Activated CD4-positive, alpha-beta memory T cell treated with anti-CD3 and anti-CD28 coated beads for 36 hours (primary cell): ENCODE measurements around the gene PILRB. TPM values are rescaled to one million over a fixed set of nuclear protein-coding genes. Genes with fewer than 3 reads are reported as not detected.
"Not testable (repeated sequence)": the region's sequence is repeated elsewhere in the genome, so short reads cannot be mapped to it uniquely, and the experiment has no call there.

ENCODE experiments used
- CTCF ChIA-PET: fragments of 350-600 bp; sonication (Branson Sonifier 250); formaldehyde crosslinking; loops from one replicate; lab custom pipeline; 2021; ENCODE audit warnings: antibody characterized with exemption, inconsistent platforms; lab: Charles Lee
- POLR2A ChIA-PET: fragments of 350-600 bp; sonication (Branson Sonifier 250); formaldehyde crosslinking; loops from one replicate; lab custom pipeline; 2021; ENCODE audit warnings: antibody characterized with exemption; lab: Charles Lee
- DNase-seq: peaks from one replicate; pipeline ENCODE4 v3.0.0-alpha.2; 2020
- H3K27ac Mint-ChIP-seq: one replicate; pipeline ENCODE4 v1.8.0; 2021; ENCODE audit warnings: mixed read lengths
- H3K27me3 Mint-ChIP-seq: one replicate; pipeline ENCODE4 v1.8.0; 2021; ENCODE audit warnings: mixed read lengths
- H3K36me3 Mint-ChIP-seq: one replicate; pipeline ENCODE4 v1.8.0; 2021; ENCODE audit warnings: mixed read lengths
- H3K4me1 Mint-ChIP-seq: one replicate; pipeline ENCODE4 v1.8.0; 2021; ENCODE audit warnings: low read depth, mixed read lengths
- H3K4me3 Mint-ChIP-seq: one replicate; pipeline ENCODE4 v1.8.0; 2021; ENCODE audit warnings: mild to moderate bottlenecking, mixed read lengths
- H3K9me3 Mint-ChIP-seq: one replicate; pipeline ENCODE4 v1.8.0; 2021; ENCODE audit warnings: mixed read lengths
- intact Hi-C: fragments of 100-400 bp; cut with micrococcal nuclease; formaldehyde crosslinking; loops from one replicate; pipeline ENCODE4 v1.15.1; 2023
- total RNA-seq, 2 experiments: library from RNA; stranded (reverse); gene quantifications; one replicate each; pipeline ENCODE4 v1.2.3, GENCODE V29; 2021

Gene PILRB
- total RNA-seq, 2 experiments from 2014 or later, result 27.4 to 30.2 TPM

- POLR2A ChIA-PET, H3K4me3 Mint-ChIP-seq, H3K9me3 Mint-ChIP-seq, H3K36me3 Mint-ChIP-seq, H3K4me1 Mint-ChIP-seq, H3K27me3 Mint-ChIP-seq, intact Hi-C loops, DNase-seq, H3K27ac Mint-ChIP-seq: not testable (repeated sequence)
- CTCF ChIA-PET, result interaction anchor here (1.6 kb wide), 1 partner anchor 25 kb away, joined by 6 read pairs; no protein-coding TSS in a partner anchor
Observed at GRCh38 chr7:100382234-100382853, 24.4 kb downstream of the PILRB start.

- CTCF ChIA-PET, result interaction anchor here (0.7 to 1.3 kb wide), 3 partner anchors 13 to 26 kb away, joined by 3 to 4 read pairs (median 3); no protein-coding TSS in a partner anchor
Observed at GRCh38 chr7:100384628-100385294, 26.8 kb downstream of the PILRB start.

DNA sequence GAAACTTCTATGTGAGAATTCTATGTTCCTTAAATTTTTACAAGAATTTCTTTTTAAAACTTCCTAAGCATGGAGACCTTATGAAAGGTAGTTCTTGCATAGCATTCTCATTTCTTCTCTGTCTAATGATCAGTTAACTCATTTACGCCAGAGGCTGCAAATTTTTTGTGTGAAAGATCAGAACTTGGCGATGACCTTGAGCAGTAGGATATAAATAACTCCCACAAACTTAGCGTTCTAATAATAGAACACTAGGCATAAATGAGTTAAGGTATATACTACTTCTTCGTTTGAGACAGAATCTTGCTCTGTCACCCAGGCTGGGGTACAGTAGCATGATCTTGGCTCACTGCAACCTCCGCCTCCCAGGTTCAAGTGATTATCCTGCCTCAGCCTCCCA lies 29.0 kb downstream of the PILRB start:
- H3K36me3 Mint-ChIP-seq, result no peaks in the 10 kb centered on the region
- no peak overlapping the region for H3K27ac Mint-ChIP-seq
- H3K4me3 Mint-ChIP-seq, result no peak overlapping the region
- H3K9me3 Mint-ChIP-seq, result no peaks in the 10 kb centered on the region
- H3K27me3 Mint-ChIP-seq, result peaks cover 13% of the 10 kb centered on the region
- ChIA-PET CTCF (interaction anchor here (1.3 kb wide), 1 partner anchor 21 kb away, joined by 4 read pairs; no protein-coding TSS in a partner anchor), POLR2A (no interaction called here)
- intact Hi-C loops, result no loop called here
- DNase-seq, result no peak
- H3K4me1 Mint-ChIP-seq, result peaks cover 2% of the 10 kb centered on the region

More at GRCh38 chr7:100384628-100385294, 26.8 kb downstream of the PILRB start:
- intact Hi-C loops, result no loop called here
- no peak overlapping the region for H3K27ac Mint-ChIP-seq
- H3K4me3 Mint-ChIP-seq, result no peak overlapping the region
- no peak for DNase-seq
- no peaks in the 10 kb centered on the region for H3K36me3 Mint-ChIP-seq
- POLR2A ChIA-PET, result interaction anchor here (0.7 kb wide), 1 partner anchor 163 kb away, joined by 3 read pairs; no protein-coding TSS in a partner anchor
- peaks cover 7% of the 10 kb centered on the region for H3K27me3 Mint-ChIP-seq
- H3K9me3 Mint-ChIP-seq, result no peaks in the 10 kb centered on the region
- peaks cover 2% of the 10 kb centered on the region for H3K4me1 Mint-ChIP-seq

- Mint-ChIP-seq H3K27ac (no peak overlapping the region), H3K36me3 (no peaks in the 10 kb centered on the region), H3K9me3 (no peaks in the 10 kb centered on the region), H3K27me3 (peaks cover 13% of the 10 kb centered on the region), H3K4me1 (peaks cover 2% of the 10 kb centered on the region), H3K4me3 (no peak overlapping the region)
- CTCF ChIA-PET, result interaction anchor here (1.3 kb wide), 1 partner anchor 20 kb away, joined by 4 read pairs; no protein-coding TSS in a partner anchor
- POLR2A ChIA-PET, result no interaction called here
- DNase-seq, result no peak
- intact Hi-C loops, result no loop called here
Observed at GRCh38 chr7:100387695-100388094, 29.8 kb downstream of the PILRB start.

GRCh38 chr7:100389437-100390088 lies 31.6 kb downstream of the PILRB start:
- CTCF ChIA-PET, result interaction anchor here (0.7 to 1.4 kb wide), 2 partner anchors 16 to 18 kb away, joined by 3 to 5 read pairs; no protein-coding TSS in a partner anchor
- Mint-ChIP-seq H3K27me3 (peaks cover 17% of the 10 kb centered on the region), H3K4me3 (no peak overlapping the region), H3K27ac (no peak overlapping the region), H3K9me3 (no peaks in the 10 kb centered on the region), H3K4me1 (peaks cover 2% of the 10 kb centered on the region), H3K36me3 (no peaks in the 10 kb centered on the region)
- intact Hi-C loops, result no loop called here
- POLR2A ChIA-PET, result no interaction called here
- DNase-seq, result no peak

GRCh38 chr7:100390286-100391009 lies 32.5 kb downstream of the PILRB start:
- Mint-ChIP-seq H3K4me3 (no peak overlapping the region), H3K27ac (no peak overlapping the region), H3K27me3 (peaks cover 18% of the 10 kb centered on the region), H3K9me3 (no peaks in the 10 kb centered on the region), H3K4me1 (peaks cover 1% of the 10 kb centered on the region), H3K36me3 (no peaks in the 10 kb centered on the region)
- no peak for DNase-seq
- intact Hi-C loops, result no loop called here
- ChIA-PET POLR2A (no interaction called here), CTCF (interaction anchor here (1.0 to 1.4 kb wide), 1 partner anchor 17 kb away, joined by 3 to 5 read pairs; no protein-coding TSS in a partner anchor)

DNA sequence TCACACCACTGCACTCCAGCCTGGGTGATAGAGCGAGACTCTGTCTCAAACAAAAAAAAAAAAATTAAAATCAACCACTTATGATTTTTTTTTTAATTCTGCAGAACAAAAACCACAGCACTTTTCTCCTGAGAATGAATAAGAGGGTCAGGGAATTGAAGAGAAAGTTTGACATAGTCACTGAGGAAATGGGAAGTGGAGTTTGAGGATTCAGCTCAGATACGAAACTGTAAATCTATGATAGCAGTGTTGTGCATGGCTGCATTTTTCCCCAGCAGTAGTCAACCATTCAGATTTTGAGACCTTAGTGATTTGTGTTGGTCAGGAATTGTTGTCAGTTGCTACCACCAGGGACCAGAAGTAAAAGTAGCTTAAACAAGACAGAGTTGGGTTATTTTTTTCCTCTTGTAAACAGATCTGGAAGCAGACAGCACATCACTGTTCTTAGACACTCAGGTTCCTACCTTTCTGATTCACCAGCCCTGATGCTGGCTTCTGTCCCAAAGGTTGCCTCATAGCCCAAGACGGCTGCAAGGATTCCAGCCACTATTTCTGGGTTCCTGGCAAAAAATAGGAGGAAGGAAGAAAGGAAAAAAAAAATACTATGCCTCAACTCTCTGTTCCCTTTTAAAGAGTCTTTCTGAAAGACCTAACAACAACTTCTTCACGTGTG lies 35.5 kb downstream of the PILRB start:
- ChIA-PET POLR2A (interaction anchor here (0.6 kb wide), 1 partner anchor 12 kb away, joined by 4 read pairs; no protein-coding TSS in a partner anchor), CTCF (interaction anchor here (0.9 to 1.2 kb wide), 4 partner anchors 14 to 260 kb away, joined by 3 to 8 read pairs (median 4); no protein-coding TSS in a partner anchor)
- peaks cover 21% of the 10 kb centered on the region for H3K27me3 Mint-ChIP-seq
- intact Hi-C loops, result no loop called here
- no peak for DNase-seq
- H3K9me3 Mint-ChIP-seq, result no peaks in the 10 kb centered on the region
- no peaks in the 10 kb centered on the region for H3K36me3 Mint-ChIP-seq
- no peak overlapping the region for H3K27ac Mint-ChIP-seq
- H3K4me3 Mint-ChIP-seq, result no peak overlapping the region
- H3K4me1 Mint-ChIP-seq, result peaks cover 23% of the 10 kb centered on the region

DNA sequence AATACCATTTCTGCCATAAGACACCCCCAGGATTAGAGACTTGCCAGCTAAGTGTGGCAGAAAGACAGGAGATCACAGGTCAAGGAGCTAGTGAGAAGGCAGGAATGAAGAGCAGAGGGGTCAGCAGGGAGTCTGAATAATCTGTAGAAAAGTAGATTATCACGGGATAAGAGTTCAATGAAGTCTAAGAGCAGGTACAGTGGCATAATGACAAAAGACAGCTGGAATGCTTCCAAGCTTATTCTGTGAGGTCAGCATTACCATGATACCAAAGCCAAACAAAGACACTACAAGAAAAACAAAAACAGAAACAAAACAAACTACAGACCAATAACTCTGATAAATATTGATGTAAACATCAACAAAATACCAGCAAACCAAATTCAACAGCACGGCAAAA lies 36.2 kb downstream of the PILRB start:
- POLR2A ChIA-PET, result no interaction called here
- intact Hi-C loops, result no loop called here
- Mint-ChIP-seq H3K4me1 (peaks cover 26% of the 10 kb centered on the region), H3K27ac (no peak overlapping the region), H3K4me3 (no peak overlapping the region), H3K9me3 (no peaks in the 10 kb centered on the region), H3K27me3 (peaks cover 25% of the 10 kb centered on the region), H3K36me3 (no peaks in the 10 kb centered on the region)
- CTCF ChIA-PET, result interaction anchor here (1.0 to 1.2 kb wide), 3 partner anchors 13 to 261 kb away, joined by 3 to 8 read pairs (median 4); no protein-coding TSS in a partner anchor
- DNase-seq, result no peak

DNA sequence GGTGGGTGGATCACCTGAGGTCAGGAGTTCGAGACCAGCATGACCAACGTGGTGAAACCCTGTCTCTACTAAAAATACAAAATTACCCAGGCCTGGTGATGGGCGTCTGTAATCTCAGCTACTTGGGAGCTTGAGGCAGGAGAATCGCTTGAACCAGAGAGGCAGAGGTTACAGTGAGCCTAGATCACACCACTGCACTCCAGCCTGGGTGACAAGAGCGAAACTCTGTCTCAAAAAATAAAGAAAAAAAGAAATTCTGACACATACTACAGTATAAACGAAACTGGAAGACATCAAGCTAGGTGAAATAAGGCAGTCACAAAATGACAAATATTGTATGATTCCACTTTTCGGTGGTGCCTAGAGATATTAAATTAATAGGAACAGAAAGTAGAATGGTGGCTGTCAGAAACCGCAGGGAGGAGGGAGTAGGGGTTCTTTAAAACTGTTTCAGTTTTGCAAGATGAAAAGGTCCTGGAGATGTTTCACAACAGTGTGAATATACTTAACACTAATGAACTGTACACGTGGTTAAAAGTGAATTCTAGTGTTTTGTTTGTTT lies 38.6 kb downstream of the PILRB start:
- Mint-ChIP-seq H3K4me3 (no peak overlapping the region), H3K4me1 (peaks cover 26% of the 10 kb centered on the region), H3K27me3 (peaks cover 24% of the 10 kb centered on the region), H3K36me3 (no peaks in the 10 kb centered on the region), H3K9me3 (no peaks in the 10 kb centered on the region), H3K27ac (no peak overlapping the region)
- POLR2A ChIA-PET, result interaction anchor here (0.6 to 2.2 kb wide), 4 partner anchors 31 to 149 kb away, joined by 3 to 12 read pairs (median 4); partner anchors contain the start of genes PPP1R35 and ZCWPW1
- peak; percentile 78 for DNase-seq
- intact Hi-C loops, result loop anchor here (1.0 to 2.0 kb wide), 4 partner anchors 31 to 176 kb away; no protein-coding TSS in a partner anchor
- CTCF ChIA-PET, result interaction anchor here (0.7 to 1.9 kb wide), 5 partner anchors 11 to 749 kb away, joined by 3 to 11 read pairs (median 4); no protein-coding TSS in a partner anchor

DNA sequence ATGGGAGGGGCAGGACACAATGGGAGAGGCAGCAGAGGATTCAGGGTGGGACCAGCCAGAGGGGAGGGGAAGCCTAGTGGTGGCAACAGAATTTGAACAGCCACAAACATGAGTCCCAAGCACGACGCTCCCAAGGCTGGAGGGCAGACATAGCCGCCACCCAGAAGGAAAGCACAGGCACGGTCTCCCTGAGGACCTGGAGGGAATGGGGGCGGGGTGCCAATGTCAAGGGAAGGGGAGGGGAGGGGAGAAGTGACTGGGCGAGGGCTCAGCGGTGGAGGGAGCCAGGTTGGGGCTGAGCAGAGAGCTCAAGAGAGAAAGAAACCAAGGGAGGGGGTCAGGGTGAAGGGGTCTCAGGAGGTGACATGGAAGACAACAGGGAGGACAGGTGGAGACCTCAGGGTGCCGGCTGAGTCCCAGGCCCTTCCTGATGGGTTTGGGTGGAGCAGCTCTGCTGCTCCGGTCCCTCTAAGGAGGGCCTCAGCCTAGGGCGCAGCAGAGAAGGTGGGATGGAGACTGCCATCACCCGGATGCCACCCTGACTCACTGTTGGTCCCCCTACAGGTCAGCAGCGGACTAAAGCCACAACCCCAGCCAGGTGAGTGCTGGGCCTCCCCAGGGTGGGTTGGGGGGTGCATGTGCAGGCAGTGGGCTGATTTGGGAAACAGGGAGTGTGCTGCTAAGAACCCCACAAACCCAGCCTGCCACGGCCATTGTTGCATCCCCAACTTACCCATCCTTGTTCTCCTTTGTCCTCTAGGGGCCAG lies 39.6 kb downstream of the PILRB start:
- Mint-ChIP-seq H3K27me3 (peaks cover 24% of the 10 kb centered on the region), H3K27ac (no peak overlapping the region), H3K9me3 (no peaks in the 10 kb centered on the region), H3K4me1 (peaks cover 26% of the 10 kb centered on the region), H3K36me3 (no peaks in the 10 kb centered on the region), H3K4me3 (no peak overlapping the region)
- ChIA-PET CTCF (interaction anchor here (1.4 to 1.9 kb wide), 2 partner anchors 10 to 32 kb away, joined by 4 to 5 read pairs; no protein-coding TSS in a partner anchor), POLR2A (interaction anchor here (0.5 to 2.2 kb wide), 4 partner anchors 31 to 261 kb away, joined by 3 to 12 read pairs (median 4); partner anchors contain the start of gene ZCWPW1)
- DNase-seq, result no peak
- intact Hi-C loops, result loop anchor here (2.0 kb wide), 2 partner anchors 53 to 177 kb away; no protein-coding TSS in a partner anchor
